Mucosa of gallbladder (tissue), 1 donor: ENCODE measurements around the gene ERBB2. TPM values are rescaled to one million over a fixed set of nuclear protein-coding genes. Genes with fewer than 3 reads are reported as not detected.
A peak's percentile ranks its signal among the peaks of the same experiment; 100 is the strongest.
"Not testable (repeated sequence)": the region's sequence is repeated elsewhere in the genome, so short reads cannot be mapped to it uniquely, and the experiment has no call there.

ENCODE experiments used
- DNase-seq: peaks from one replicate; pipeline ENCODE4 v3.0.0-alpha.2; 2020; ENCODE audit warnings: low spot score
- total RNA-seq: library from RNA; stranded (reverse); gene quantifications from one replicate; pipeline ENCODE4 v1.2.1, GENCODE V29; 2021
- donor health status: DM: no; HTN: no; CAD: no.

Gene ERBB2
- total RNA-seq, 1 donor from 2014 or later, result 202 TPM

DNA sequence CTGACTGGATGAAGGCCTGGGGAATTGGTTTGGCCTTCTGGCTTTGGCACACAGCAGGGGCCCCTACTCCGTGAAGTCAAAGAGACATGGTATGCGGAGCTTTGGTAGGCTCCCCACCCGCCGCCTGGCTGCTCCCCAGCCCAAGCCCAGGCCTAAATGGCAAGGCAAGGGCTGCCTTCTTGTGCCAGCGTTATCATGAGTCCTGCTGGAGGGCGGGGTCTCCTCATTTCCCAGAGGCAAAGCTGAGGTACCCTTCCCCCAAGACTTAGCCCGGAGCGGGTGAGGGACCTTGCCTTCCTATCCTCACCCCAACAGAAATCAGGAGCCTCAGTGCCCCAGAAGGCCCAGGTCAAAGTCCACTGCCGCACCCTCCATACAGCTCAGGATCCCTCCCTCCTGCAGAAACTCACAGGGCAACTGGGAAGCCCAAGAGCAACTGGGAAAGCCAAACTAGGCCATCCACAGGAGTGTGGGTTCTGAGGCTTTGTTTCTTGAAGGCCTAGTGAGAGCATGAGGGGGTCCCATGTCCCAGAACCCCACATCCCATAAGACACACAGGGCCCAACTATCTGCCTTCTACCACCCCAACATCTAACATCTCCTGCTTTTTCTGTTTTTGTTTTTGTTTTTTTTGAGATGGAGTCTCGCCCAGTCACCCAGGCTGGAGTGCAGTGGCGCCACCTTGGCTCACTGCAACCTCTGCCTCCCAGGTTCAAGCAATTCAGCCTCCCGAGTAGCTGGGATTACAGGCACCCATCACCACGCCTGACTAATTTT, 21.3 kb upstream of the ERBB2 start:
- peak; percentile 81 for DNase-seq

- no peak for DNase-seq
Observed at GRCh38 chr17:39679521-39680192, 20.2 kb upstream of the ERBB2 start.

- DNase-seq, result no peak
Observed at GRCh38 chr17:39683295-39683939, 16.4 kb upstream of the ERBB2 start.

- no peak for DNase-seq
Observed at GRCh38 chr17:39684369-39685192, 15.3 kb upstream of the ERBB2 start.

DNA sequence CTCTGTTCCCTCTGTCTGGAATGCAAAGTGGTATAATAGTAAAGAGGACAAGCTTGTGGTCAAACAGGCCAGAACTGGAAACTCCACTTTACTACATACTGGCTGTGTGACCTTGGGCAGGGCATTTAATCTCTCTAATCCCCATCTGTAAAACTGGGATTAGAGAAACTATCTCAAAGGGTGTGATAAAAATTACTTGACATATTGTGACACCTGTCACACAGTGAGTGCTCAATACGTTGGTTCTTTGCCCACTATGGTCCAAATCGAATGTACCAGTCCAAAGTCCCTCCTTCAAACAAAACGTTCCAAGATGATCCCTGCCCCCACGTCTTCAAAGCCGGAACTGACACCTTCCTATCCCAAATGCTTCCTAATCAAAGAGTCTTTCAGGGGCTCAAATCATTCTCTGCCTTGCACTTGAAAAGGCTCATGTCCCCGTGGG, 12.7 kb upstream of the ERBB2 start:
- no peak for DNase-seq

GRCh38 chr17:39687546-39688474, 12.1 kb upstream of the ERBB2 start, which contains the start of gene PGAP3:
TSS of gene PGAP3 (minus strand) at chr17:39688057. CDS start at chr17:39688014, 43 bp downstream.
- DNase-seq, result peak; percentile 86

DNA sequence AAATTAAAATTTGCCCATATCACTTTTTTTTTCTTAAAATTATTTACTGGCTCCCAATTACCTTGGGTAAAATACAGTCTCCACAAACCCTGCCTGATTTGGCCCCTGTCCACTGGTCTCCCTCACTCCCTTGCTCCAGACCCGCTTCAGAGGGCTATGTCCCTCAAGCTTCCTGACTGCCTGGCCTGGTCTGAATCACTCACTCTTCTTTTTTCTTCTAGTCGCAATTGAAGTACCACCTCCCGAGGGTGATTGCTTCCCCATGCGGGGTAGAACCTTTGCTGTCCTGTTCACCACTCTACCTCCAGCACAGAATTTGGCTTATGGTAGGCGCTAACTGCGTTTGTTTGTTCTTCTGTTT, 11.4 kb upstream of the ERBB2 start:
- DNase-seq, result no peak

DNA sequence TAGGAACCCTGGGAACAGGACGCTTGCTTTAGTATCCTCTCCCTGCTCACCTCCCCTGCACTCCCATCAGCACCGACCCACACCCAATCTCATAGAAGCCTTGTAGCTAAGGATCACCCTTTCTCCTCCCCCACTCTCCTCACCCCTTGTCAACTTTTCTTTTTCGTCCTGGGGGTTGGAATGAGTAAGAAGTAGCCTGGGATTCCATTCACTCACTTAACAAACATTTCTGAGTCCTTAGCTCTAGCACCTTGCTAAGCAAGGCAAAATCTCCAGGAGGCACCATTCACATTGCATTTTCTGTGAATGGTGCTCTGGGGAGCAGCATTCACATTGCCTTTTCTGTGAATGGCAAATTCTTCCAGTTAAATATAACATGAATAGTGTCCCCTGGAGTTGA, 10.9 kb upstream of the ERBB2 start:
- DNase-seq, result no peak

- DNase-seq, result no peak
Observed at GRCh38 chr17:39694593-39694992, 5.3 kb upstream of the ERBB2 start.

GRCh38 chr17:39695089-39695474, 4.8 kb upstream of the ERBB2 start:
- no peak for DNase-seq

- DNase-seq, result no peak
Observed at GRCh38 chr17:39696731-39697130, 3.1 kb upstream of the ERBB2 start.

DNA sequence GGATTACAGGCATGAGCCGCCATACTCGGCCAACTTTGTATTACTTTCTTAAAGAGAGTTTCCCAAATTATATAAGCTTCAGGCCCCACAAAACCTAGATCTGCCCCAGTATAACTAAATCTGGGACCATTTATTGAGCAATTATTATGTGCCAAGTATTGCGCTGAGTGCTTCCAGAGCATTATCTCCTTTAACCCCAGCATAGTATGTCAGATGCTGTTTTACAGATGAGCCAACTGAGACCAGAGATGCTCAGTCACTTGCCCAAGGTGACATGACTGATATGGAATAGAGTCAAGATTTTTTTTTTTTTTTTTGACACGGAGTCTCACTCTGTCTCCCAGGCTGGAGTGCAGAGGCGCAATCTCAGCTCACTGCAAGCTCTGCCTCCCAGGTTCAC, 1.9 kb upstream of the ERBB2 start:
- no peak for DNase-seq

GRCh38 chr17:39699157-39699817, 577 bp upstream of the ERBB2 start:
- DNase-seq, result not testable (repeated sequence)

GRCh38 chr17:39700148-39700987, 504 bp downstream of the ERBB2 start:
- no peak for DNase-seq

- DNase-seq, result peak; percentile 62
Observed at GRCh38 chr17:39701012-39701783, 1.3 kb downstream of the ERBB2 start.

GRCh38 chr17:39701784-39702422, 2.0 kb downstream of the ERBB2 start:
- DNase-seq, result no peak

GRCh38 chr17:39702901-39703893, 3.3 kb downstream of the ERBB2 start:
- DNase-seq, result no peak
